Measurements from ENCODE around the gene ITPRIPL2. TPM values are rescaled to one million over a fixed set of nuclear protein-coding genes. Genes with fewer than 3 reads are reported as not detected.

ITPRIPL2 gene
- total and polyA plus RNA-seq, 2 of the 13 experiments (the other 11 are each of a cell fraction or from before 2014, with no cell fraction given) = 5.9 to 12.6 TPM

DNA sequence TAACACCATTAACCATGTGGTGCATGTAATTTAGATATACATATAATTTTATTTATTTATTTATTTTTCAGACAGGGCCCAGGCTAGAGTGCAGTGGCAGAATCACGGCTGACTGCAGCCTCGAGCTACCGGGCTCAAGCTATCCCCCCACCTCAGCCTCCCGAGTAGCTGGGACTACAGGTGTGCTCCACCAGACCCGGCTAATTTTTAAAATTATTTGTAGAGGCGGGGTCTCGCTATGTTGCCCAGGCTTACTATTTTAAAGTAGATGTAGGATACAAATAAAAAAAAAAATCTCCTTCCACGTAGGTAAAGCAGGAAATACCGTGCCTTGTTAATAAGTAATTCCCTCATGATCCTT lies 46.8 kb upstream of the ITPRIPL2 start (continued):
- TF ChIP-seq, protein P1, sequence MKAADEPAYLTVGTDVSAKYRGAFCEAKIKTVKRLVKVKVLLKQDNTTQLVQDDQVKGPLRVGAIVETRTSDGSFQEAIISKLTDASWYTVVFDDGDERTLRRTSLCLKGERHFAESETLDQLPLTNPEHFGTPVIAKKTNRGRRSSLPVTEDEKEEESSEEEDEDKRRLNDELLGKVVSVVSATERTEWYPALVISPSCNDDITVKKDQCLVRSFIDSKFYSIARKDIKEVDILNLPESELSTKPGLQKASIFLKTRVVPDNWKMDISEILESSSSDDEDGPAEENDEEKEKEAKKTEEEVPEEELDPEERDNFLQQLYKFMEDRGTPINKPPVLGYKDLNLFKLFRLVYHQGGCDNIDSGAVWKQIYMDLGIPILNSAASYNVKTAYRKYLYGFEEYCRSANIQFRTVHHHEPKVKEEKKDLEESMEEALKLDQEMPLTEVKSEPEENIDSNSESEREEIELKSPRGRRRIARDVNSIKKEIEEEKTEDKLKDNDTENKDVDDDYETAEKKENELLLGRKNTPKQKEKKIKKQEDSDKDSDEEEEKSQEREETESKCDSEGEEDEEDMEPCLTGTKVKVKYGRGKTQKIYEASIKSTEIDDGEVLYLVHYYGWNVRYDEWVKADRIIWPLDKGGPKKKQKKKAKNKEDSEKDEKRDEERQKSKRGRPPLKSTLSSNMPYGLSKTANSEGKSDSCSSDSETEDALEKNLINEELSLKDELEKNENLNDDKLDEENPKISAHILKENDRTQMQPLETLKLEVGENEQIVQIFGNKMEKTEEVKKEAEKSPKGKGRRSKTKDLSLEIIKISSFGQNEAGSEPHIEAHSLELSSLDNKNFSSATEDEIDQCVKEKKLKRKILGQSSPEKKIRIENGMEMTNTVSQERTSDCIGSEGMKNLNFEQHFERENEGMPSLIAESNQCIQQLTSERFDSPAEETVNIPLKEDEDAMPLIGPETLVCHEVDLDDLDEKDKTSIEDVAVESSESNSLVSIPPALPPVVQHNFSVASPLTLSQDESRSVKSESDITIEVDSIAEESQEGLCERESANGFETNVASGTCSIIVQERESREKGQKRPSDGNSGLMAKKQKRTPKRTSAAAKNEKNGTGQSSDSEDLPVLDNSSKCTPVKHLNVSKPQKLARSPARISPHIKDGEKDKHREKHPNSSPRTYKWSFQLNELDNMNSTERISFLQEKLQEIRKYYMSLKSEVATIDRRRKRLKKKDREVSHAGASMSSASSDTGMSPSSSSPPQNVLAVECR (CRISPR knock-in tag; IDR thresholded peaks at IDR 0.05; ENCODE audit: borderline replicate concordance) = no peak
- no peak for TF ChIP-seq THYN1 (CRISPR knock-in tag; IDR thresholded peaks at IDR 0.05; ENCODE audit: borderline replicate concordance, low read depth)
- TF ChIP-seq GLI4 (CRISPR knock-in tag; IDR thresholded peaks at IDR 0.05; ENCODE audit: borderline replicate concordance) = no peak
- no peak for TF ChIP-seq CEBPZ (IDR thresholded peaks at IDR 0.05; ENCODE audit: low read length)
- TF ChIP-seq ZNF607 (CRISPR knock-in tag; IDR thresholded peaks at IDR 0.05; ENCODE audit: borderline replicate concordance) = 0 out of 2 replicates have a peak, but pooled peaks have one; percentile 46
- TF ChIP-seq ZNF10 (CRISPR knock-in tag; IDR thresholded peaks at IDR 0.05; ENCODE audit: borderline replicate concordance, low read depth) = no peak
- TF ChIP-seq ZFP62 (CRISPR knock-in tag; IDR thresholded peaks at IDR 0.05) = no peak

All from HepG2 (cell line).